GM12892 (cell line): ENCODE results near the gene SLC25A26.

Source experiments
- POLR2A ChIP-seq: IDR thresholded peaks from 2 replicates; pipeline ENCODE4 v1.6.1; 2011; ENCODE audit warnings: low read depth, low read length, control low read depth
- TAF1 ChIP-seq: IDR thresholded peaks from 2 replicates; pipeline ENCODE4 v1.6.1; 2011; ENCODE audit warnings: low read depth, mild to moderate bottlenecking, control low read depth, low read length, borderline replicate concordance

- TF ChIP-seq POLR2A, result no peak
- no peak for TF ChIP-seq TAF1
Measured at GRCh38 chr3:66304293-66304692, 83.5 kb downstream of the SLC25A26 start.
